ENCODE measurements around the gene CGB3.
"Not testable (repeated sequence)": the region's sequence is repeated elsewhere in the genome, so short reads cannot be mapped to it uniquely, and the experiment has no call there.

DNA sequence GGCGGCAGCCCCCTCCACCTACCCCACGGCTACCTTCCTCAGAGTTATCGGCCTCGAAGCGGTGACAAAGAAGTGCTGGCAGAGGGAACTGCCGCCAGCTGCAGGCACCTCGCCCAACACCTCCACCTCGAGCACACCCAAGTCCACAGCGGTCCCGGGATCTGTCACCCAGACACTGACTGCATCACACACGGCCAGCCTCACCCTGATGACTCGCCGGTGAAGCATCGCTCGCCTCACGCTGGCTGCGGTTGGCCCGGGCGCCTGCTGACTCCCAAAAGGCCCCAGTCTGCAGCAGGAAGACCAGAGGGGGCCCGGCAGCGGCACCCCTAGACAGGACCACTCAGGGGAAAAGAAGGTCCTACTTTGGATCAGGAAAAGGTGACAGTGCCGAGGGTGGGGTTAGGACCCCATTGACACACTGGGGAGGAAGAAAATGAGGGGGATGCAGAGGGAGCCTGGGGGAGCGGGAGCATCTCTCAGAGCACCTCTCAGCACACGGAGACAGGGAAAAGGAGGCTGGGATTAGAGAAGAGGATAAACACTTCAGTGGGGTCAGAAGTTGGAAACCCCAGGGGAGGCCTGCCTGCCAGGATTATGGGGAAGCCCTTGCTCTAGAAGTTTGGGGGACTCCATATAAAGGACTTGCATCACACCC, 26.4 kb upstream of the CGB3 start:
- TF ChIP-seq, protein P1, sequence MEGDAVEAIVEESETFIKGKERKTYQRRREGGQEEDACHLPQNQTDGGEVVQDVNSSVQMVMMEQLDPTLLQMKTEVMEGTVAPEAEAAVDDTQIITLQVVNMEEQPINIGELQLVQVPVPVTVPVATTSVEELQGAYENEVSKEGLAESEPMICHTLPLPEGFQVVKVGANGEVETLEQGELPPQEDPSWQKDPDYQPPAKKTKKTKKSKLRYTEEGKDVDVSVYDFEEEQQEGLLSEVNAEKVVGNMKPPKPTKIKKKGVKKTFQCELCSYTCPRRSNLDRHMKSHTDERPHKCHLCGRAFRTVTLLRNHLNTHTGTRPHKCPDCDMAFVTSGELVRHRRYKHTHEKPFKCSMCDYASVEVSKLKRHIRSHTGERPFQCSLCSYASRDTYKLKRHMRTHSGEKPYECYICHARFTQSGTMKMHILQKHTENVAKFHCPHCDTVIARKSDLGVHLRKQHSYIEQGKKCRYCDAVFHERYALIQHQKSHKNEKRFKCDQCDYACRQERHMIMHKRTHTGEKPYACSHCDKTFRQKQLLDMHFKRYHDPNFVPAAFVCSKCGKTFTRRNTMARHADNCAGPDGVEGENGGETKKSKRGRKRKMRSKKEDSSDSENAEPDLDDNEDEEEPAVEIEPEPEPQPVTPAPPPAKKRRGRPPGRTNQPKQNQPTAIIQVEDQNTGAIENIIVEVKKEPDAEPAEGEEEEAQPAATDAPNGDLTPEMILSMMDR (IDR thresholded peaks at IDR 0.05): not testable (repeated sequence)
- TF ChIP-seq ZFX (IDR thresholded peaks at IDR 0.05; ENCODE audit: borderline replicate concordance): not testable (repeated sequence)
